NCI-H226 (cell line): ENCODE measurements around the gene CPE.

Source experiments
- DNase-seq: peaks from one replicate; pipeline ENCODE4 v3.0.0-alpha.2; 2015

Gene CPE

DNA sequence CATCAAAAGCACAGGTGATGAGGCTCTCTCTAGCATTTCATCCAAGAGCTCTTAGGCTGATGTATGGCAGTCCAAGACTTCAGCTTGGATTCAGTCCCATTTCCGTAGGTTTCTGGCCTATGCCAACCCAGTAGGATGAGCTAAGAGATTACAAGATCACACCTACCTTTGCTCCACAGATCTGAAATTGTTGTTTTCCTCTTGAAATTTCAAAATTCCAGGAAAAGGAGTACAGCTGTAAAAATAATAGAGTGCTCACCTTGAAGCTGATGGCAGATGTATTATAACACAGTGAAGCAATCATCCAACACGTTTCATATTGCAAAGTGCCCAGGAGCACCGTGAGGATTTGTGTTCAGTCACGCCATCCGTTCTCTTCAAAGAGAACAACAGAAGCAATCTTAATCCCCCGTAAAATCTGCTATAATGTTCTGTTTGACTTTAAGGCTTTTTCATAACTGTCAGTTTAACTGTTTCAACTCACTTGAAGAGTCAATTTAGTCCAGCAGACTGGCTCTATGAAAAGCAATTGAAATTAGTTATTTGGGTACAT lies 137.5 kb downstream of the CPE start:
- DNase-seq = no peak

DNA sequence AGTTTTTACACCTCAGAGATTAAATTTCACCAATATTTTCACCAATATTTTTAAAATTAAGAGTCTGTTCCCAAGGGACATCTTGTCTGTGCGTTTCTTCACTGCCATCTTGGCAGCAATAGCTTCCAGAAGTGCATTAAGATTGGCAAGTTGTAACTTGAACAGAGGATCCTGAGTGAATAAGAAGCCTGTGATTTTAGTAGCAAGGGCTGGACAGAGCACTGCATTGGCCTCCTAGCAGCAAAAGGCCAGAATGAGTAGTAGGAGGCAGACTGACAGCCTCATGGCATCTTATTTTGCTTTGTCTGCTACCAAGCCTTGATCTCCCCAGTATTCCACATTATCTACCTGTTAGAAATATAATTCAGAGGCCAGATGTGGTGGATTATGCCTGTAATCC lies 138.4 kb downstream of the CPE start:
- no peak for DNase-seq

DNA sequence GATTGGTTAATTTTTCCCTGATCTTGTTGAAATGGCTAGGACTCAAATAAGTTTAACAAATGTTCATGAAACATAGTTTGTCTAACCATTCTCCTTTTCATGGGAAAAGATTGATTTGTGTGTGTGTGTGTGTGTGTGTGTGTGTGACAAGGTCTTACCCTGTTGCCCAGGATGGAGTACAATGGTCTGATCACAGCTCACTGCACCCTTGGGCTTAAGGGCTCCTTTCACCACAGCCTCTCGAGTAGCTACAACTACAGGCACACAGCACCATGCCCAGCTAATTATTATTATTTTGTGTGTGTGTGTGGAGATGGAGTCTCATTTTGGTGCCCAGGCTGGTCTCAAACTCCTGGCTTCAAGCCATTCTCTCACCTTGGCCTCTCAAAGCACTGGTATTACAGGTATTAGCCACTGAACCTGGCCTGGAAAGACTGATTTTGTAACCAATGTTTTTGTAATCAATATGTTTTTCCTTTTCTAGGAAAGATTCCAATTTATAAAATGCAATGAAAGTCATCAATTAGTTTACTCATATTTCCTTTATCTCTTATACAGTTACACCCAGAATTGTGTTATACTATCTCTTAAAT lies 139.3 kb downstream of the CPE start:
- no peak for DNase-seq

DNA sequence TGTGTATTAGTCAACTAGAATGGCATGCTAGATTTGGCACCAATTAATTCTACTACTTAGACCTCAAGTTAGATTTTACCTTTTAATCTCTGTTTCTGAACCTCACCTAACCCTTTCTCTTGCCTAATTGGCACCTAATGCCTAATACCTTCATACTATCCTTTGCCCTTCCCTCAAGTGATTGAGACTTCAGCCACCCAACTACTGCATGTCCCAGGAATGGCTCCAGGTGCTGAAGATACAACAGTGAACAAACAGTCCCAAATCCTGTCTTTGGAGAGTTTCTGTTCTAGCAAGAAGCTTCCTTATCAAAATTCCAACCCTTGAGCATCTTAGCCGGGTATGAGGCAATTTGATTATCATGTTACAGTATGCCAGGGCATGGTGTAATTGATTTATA lies 139.9 kb downstream of the CPE start:
- peak; percentile 45 for DNase-seq

DNA sequence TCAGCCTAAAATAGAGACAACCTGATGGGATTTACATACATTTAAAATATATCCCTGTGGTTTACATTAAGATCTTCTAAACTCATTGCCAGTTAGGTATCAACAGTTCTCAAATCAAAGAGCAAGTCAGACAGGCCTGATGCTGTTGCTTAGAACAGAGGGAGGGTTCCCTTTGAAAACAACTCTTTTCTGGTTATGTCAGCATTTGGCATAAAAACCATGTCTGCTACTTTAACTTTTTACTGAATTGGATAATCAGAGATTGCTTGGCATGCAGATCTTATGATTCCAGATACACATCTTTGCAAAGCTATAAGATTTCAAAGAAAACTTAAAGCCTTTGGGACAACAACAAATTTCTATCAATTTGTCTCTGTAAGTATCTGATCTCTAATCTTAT lies 140.8 kb downstream of the CPE start:
- no peak for DNase-seq

DNA sequence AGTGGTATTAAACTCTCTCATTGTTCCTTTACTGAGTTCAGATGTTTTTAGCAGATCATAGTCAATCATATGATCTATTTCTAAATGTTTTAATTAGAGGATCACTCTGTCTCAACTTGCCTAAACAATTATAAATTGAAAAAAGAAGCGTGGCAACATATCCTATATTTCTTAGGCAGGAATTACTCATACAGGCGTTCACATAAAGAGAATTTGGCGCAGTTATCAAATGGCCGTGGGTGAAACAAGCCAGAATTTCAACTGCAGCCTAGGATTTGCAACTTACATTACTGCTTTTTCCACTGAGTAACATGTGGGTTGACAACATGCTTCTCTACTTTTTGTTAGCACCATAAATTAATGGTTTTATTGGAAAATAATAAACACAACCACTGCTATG lies 141.3 kb downstream of the CPE start:
- DNase-seq = no peak

DNA sequence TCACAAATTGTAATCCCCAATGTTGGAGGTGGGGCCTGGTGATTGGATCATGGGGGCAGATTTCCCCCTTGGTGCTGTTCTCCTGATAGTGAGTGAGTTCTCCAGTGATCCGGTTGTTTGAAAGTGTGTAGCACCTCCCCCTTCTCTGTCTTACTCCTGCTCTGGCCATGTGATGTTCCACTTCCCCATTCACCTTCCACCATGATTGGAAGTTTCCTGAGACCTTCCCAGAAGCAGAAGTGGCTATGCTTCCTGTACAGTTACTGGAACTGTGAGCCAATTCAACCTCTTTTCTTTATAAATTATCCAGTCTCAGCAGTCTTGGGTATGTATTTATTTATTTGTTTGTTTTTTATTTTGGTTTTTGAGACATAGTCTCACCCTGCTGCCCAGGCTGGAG lies 143.2 kb downstream of the CPE start:
- no peak for DNase-seq

DNA sequence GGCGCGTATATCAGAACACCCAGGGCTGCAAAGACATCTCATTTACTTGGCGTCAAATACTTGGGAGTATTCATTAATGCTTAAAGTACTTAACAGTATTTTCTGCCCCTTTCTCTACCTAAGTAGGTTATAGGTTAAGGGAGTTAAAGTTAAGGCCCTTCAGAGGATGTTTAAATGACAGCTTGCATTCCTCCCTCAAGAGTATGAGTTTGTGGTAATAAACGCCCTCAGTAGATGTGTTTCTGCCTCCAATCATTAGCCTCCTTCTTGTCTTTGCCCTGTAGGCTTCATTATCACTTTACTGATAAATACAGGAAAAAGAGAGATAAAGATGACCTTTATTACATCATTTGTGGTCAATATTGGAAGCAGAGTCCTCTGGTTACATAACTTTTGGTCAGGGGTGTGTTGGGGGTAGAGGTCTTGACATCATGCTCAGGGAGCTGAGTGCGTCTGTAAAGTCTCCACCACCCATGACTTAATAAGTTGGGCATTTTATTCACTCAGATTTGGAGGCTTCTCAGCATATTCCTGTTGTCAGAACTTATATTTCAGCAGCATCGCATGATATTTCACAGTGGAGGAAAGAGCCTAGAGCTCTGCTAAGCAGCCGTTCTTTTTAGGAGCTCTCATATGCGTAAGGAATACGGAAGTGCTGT lies 145.9 kb downstream of the CPE start:
- DNase-seq = peak; percentile 96

DNA sequence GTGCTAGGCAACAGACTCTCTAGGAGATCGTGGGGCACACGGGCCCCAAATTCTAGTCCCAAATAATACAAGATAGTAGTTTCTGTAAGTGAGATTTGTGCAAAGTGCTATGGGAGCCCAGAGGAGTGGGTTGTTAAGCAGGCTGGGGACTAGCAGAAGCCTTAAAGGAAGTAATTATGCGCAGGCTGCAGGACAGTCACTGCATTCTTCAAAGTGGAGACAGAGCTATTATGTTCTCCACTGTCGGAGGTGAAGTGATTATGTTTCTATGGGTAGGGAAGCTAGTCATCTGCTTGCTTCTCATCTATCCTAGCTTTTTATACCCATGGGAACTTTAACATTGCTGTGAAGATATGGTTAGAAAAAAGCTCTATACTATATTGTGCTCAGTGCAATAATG lies 154.2 kb downstream of the CPE start:
- DNase-seq = no peak

DNA sequence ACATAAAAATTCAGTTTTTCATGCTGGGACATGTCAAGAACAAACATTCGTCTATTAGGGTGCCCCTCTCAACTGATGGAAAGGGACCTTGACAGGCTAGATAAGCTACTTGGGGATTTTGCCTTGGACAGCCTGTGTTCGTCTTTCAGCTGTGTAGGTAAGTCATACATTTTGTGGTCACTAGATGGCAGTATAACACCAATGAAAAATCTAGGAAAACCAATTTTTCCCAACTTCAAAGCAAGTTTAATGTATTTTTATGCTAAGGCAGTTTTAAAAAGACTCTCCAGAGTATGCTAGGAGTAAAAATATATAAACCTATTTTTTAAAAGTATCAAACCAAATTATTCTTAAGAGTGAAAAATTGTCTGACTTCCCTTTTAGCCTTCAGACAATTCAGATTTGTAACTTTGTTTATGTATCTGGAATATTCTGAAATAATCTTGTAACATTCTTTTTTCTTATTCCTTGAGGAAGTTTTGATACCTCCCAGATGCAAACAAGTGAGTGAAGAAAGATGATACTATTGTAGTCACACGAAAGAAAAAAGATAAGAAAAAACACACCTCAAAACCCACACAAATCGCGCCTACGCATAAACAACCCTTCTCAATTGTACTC lies 158.3 kb downstream of the CPE start:
- DNase-seq = peak; percentile 9

DNA sequence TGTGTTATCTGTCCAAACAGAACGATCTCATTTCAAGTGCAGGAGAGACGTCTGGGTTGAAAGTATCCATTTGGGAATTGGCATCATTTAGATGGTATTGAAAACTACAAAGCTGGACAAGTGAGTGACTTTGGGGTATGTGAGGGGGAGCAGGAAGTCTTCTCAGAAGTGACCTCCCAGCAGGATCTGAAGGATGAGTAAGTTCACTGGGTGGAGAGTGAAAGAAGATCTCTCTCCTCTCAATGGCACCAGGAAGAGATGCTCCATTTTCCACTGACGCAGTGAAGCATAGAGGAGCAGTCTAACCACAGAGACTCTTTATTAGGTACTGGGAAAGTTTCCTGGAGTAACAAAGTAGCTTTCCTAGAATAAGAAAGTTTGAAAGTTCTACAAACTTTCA lies 161.0 kb downstream of the CPE start:
- no peak for DNase-seq

DNA sequence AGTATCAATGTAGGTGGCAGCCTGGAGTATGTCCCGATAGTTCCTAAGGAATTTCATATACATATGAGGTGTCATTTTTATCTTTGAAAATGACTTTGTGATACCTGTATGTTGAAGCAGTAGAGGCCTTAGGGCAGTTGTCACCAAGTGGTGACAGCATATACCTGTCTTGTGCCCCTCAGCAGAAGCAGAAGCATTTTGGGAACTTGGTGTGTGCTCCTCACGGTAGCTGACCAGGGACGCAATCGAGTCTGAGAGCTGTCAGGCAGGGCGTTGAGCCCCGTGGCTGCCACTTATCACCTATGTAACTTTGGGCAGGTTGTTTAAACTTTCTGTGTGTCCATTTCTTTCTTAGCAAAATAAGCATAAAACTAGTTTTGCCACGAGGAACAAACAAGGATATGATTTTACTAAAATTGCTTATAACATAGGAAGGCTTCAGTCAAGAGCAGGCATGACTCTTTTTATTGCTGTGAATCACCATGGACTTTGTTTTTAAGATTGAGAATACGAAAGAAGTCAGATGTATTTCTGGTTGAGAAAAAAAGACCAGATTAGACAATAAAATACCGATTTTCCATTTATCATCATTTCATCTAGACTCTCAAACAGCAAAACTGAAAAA lies 161.5 kb downstream of the CPE start:
- DNase-seq = no peak

DNA sequence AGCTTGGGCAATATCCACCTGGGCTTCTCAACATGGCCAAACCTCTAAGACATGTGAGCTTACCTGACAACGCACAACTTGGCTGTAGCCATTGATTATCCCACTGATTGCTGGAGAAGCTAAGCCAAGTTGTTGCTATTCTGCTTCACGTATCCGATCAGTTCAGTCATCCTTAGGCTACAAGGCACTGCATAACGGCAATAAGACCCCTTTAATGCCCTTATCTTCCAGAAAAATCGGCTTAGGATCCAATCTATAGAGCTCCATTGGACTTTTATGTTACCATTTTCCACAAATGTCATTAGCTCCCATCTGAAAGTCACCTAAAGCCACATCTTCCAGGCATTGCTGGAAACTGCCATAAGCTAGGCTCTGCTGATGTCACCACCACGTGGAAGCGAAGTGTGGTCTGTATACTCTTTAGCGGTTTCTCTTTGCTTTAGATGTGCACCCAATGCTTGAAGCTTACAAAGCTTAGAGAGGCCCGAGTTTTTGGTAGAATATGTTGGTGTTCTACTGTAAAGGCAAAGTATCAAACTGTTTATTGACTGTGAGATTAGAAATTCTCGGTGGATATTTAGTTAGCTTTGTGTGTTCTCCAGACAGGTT lies 163.1 kb downstream of the CPE start:
- no peak for DNase-seq

DNA sequence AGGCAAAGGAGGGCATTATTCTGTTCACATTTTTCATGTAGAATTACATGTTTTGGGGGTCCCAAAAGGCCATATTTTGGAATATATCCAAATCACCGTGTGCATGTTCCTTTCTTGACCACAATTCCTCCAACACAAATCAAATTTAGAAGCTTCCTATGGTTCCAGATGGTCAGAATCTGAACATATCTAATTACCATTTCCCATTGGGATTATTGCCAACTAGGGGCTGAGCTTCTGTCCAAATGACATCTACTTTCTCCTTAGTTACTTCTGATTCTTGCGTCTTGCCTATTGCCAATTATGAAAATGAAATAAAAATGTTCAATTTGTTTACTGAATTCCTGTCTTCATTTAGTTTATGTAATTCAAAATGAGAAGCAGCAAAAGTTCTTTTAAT lies 163.7 kb downstream of the CPE start:
- DNase-seq = no peak
